GM23338 (cell line): ENCODE data around the gene PRR29. TPM values are rescaled to one million over a fixed set of nuclear protein-coding genes. Genes with fewer than 3 reads are reported as not detected.

Experiments used
- ATAC-seq: fragments of 200-7000 bp; cut with Tn5 transposase; 3 replicates; pipeline ENCODE4 v1.9.1; 2020
- DNase-seq: peaks from one replicate; pipeline ENCODE4 v3.0.0-alpha.2; 2015; ENCODE audit warnings: low spot score
- H2AFZ ChIP-seq: fragments of 200-600 bp; sonication (generic); 2 replicates; pipeline ENCODE4 v1.8.0; 2016; ENCODE audit warnings: antibody characterized with exemption, mild to moderate bottlenecking, moderate library complexity
- H3F3A ChIP-seq: fragments of 200-600 bp; sonication (generic); replicated peaks from 2 replicates; pipeline ENCODE4 v1.8.0; 2017; ENCODE audit warnings: antibody characterized with exemption, mixed run types, low read depth
- H3K27ac ChIP-seq: fragments of 200-600 bp; sonication (generic); 2 replicates; pipeline ENCODE4 v1.6.1; 2016; ENCODE audit warnings: low read depth
- H3K27me3 ChIP-seq: fragments of 200-600 bp; sonication (generic); 2 replicates; pipeline ENCODE4 v1.8.0; 2016; ENCODE audit warnings: mild to moderate bottlenecking, mixed run types, moderate library complexity; ENCODE audit not compliant: insufficient read depth
- H3K36me3 ChIP-seq: fragments of 200-600 bp; sonication (generic); 2 replicates; pipeline ENCODE4 v1.8.0; 2016; ENCODE audit warnings: mild to moderate bottlenecking; ENCODE audit not compliant: insufficient read depth
- H3K4me1 ChIP-seq: fragments of 200-600 bp; sonication (generic); 2 replicates; pipeline ENCODE4 v1.8.0; 2016; ENCODE audit warnings: mild to moderate bottlenecking, moderate library complexity; ENCODE audit not compliant: insufficient read depth
- H3K4me2 ChIP-seq: fragments of 200-600 bp; sonication (generic); 2 replicates; pipeline ENCODE4 v1.7.1; 2017; ENCODE audit warnings: mixed run types
- H3K4me3 ChIP-seq: fragments of 200-600 bp; sonication (generic); 2 replicates; pipeline ENCODE4 v1.6.1; 2016; ENCODE audit warnings: mixed run types
- H3K79me2 ChIP-seq: fragments of 200-600 bp; sonication (generic); replicated peaks from 2 replicates; pipeline ENCODE4 v1.8.0; 2017; ENCODE audit warnings: mild to moderate bottlenecking; ENCODE audit not compliant: insufficient read depth
- H3K9me2 ChIP-seq: fragments of 200-600 bp; sonication (generic); 2 replicates; pipeline ENCODE4 v1.8.0; 2017; ENCODE audit not compliant: insufficient read depth
- H4K20me1 ChIP-seq: fragments of 200-600 bp; sonication (generic); replicated peaks from 2 replicates; pipeline ENCODE4 v1.8.0; 2017; ENCODE audit warnings: mild to moderate bottlenecking; ENCODE audit not compliant: insufficient read depth
- H3K27ac Mint-ChIP-seq: 2 replicates; pipeline ENCODE4 v1.8.0; 2020; ENCODE audit warnings: inconsistent platforms, mild to moderate bottlenecking, moderate library complexity, mixed read lengths
- H3K27me3 Mint-ChIP-seq: 3 replicates; pipeline ENCODE4 v1.8.0; 2022; ENCODE audit warnings: low read depth, mild to moderate bottlenecking, moderate library complexity, mixed read lengths, inconsistent platforms; ENCODE audit not compliant: insufficient read depth, poor library complexity
- H3K36me3 Mint-ChIP-seq: 3 replicates; pipeline ENCODE4 v1.8.0; 2021; ENCODE audit warnings: low read depth, mild to moderate bottlenecking, inconsistent platforms, moderate library complexity, mixed read lengths
- H3K4me1 Mint-ChIP-seq: 3 replicates; pipeline ENCODE4 v1.8.0; 2020; ENCODE audit warnings: mild to moderate bottlenecking, inconsistent platforms, mixed read lengths
- H3K4me3 Mint-ChIP-seq: 3 replicates; pipeline ENCODE4 v1.8.0; 2021; ENCODE audit warnings: moderate library complexity, mild to moderate bottlenecking, inconsistent platforms, mixed read lengths
- H3K9me3 Mint-ChIP-seq: 3 replicates; pipeline ENCODE4 v1.8.0; 2020; ENCODE audit warnings: moderate library complexity, mild to moderate bottlenecking, inconsistent platforms, mixed read lengths
- CTCF ChIP-seq, 2 experiments: fragments of 200-600 bp in 1 of 2; sonication (generic) in 1 of 2; conservative IDR thresholded peaks; 2 replicates each; pipeline versions ENCODE4 v1.5.1 to v1.6.1; 2016 to 2017; ENCODE audit warnings: antibody characterized with exemption in 2 of 2, low read depth in 2 of 2, mild to moderate bottlenecking in 2 of 2, moderate library complexity in 1 of 2
- ETS1 ChIP-seq: IDR thresholded peaks from 2 replicates; pipeline ENCODE4 v1.6.1; 2016; ENCODE audit warnings: antibody characterized with exemption
- EZH2 ChIP-seq: fragments of 200-600 bp; sonication (generic); IDR thresholded peaks from one replicate; pipeline ENCODE4 v1.8.0; 2017; ENCODE audit warnings: antibody characterized with exemption, mild to moderate bottlenecking, low read depth; ENCODE audit not compliant: unreplicated experiment
- EZH2phosphoT487 ChIP-seq: fragments of 200-600 bp; sonication (generic); IDR thresholded peaks from one replicate; pipeline ENCODE4 v1.8.1; 2018; ENCODE audit warnings: antibody characterized with exemption; ENCODE audit not compliant: unreplicated experiment
- JUNB ChIP-seq: IDR thresholded peaks from one replicate; pipeline ENCODE4 v1.6.1; 2016; ENCODE audit warnings: antibody characterized with exemption; ENCODE audit not compliant: unreplicated experiment
- NANOG ChIP-seq: IDR thresholded peaks from 2 replicates; pipeline ENCODE4 v1.6.1; 2016; ENCODE audit warnings: antibody characterized with exemption, borderline replicate concordance
- POLR2AphosphoS5 ChIP-seq: IDR thresholded peaks from 2 replicates; pipeline ENCODE4 v1.6.1; 2016; ENCODE audit warnings: antibody characterized with exemption, low read depth
- STAT1 ChIP-seq: IDR thresholded peaks from one replicate; pipeline ENCODE4 v1.6.1; 2016; ENCODE audit warnings: antibody characterized with exemption; ENCODE audit not compliant: unreplicated experiment
- ZNF331 ChIP-seq: fragments of 250-450 bp; sonication (Bioruptor Pico); IDR thresholded peaks from 2 replicates; pipeline ENCODE4 v1.5.0; 2020; ENCODE audit warnings: low read depth, mild to moderate bottlenecking, moderate library complexity
- ZNF462 ChIP-seq: fragments of 250-450 bp; sonication (Bioruptor Pico); IDR thresholded peaks from 2 replicates; pipeline ENCODE4 v1.5.0; 2020; ENCODE audit warnings: mild to moderate bottlenecking, moderate library complexity
- polyA plus RNA-seq: library from polyadenylated mRNA; unstranded; fragments of >200 nt; fragmentation: Nextera tagmentation; extraction: Ambion mirVana; gene quantifications from 2 replicates; pipeline ENCODE4 v1.2.1, GENCODE V29; 2016
- total RNA-seq: library from RNA; depleted of rRNA; stranded (reverse); fragments of >200 nt; shearing (Covaris generic); gene quantifications from 2 replicates; pipeline ENCODE4 v1.2.3, GENCODE V29; 2014
- TF ChIP-seq, protein P1 (sequence below): IDR thresholded peaks from one replicate; pipeline ENCODE4 v1.6.1; 2018; ENCODE audit warnings: antibody characterized with exemption; ENCODE audit not compliant: unreplicated experiment

The PRR29 gene
- total and polyA plus RNA-seq, 2 experiments from 2014 or later: 0.24 to 1.3 TPM

DNA sequence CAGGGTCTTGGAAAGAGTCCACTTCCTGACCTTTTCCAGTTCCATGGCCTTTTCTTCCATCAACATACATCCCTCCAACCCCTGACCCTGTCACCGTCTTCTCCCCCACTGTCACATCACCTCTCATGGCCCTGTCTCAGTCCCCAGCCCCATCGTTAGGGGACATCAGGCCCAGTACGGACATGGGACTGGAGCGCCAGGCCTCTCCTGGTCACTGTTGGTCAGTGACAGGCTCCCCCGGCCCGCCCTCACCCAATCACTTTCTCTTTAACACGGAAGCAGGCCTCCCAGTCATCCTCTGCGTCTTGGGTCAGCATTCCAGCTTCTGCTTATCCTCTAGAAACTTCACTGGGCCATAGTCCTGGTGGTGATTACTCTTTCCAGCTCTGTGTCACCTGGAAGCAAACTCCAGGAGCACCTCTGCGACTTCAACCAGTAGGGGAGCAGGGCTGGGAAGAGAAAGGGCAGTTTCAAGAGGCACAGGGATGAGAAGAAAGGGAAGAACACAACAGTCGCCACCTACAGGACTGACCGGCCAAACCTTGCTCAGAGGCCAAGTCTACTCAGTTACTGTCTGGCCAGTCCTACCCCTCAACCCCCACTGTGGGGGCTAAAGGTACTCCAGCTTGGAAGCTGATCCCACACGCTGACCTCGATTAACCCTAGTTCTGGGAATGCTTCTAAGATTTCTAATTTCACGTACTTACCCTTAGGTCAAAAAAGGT lies 38.2 kb downstream of the PRR29 start (continued):
- TF ChIP-seq, protein P1, sequence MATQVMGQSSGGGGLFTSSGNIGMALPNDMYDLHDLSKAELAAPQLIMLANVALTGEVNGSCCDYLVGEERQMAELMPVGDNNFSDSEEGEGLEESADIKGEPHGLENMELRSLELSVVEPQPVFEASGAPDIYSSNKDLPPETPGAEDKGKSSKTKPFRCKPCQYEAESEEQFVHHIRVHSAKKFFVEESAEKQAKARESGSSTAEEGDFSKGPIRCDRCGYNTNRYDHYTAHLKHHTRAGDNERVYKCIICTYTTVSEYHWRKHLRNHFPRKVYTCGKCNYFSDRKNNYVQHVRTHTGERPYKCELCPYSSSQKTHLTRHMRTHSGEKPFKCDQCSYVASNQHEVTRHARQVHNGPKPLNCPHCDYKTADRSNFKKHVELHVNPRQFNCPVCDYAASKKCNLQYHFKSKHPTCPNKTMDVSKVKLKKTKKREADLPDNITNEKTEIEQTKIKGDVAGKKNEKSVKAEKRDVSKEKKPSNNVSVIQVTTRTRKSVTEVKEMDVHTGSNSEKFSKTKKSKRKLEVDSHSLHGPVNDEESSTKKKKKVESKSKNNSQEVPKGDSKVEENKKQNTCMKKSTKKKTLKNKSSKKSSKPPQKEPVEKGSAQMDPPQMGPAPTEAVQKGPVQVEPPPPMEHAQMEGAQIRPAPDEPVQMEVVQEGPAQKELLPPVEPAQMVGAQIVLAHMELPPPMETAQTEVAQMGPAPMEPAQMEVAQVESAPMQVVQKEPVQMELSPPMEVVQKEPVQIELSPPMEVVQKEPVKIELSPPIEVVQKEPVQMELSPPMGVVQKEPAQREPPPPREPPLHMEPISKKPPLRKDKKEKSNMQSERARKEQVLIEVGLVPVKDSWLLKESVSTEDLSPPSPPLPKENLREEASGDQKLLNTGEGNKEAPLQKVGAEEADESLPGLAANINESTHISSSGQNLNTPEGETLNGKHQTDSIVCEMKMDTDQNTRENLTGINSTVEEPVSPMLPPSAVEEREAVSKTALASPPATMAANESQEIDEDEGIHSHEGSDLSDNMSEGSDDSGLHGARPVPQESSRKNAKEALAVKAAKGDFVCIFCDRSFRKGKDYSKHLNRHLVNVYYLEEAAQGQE: no peak
- no peak for TF ChIP-seq NANOG
- no peak for TF ChIP-seq EZH2phosphoT487
- no peak for TF ChIP-seq ZNF331 (CRISPR knock-in tag)
- peak; percentile 52 to 71 for TF ChIP-seq CTCF (conservative IDR thresholded peaks at IDR 0.05; ENCODE audit: low read depth in 2 of 2)

- H3K9me3 Mint-ChIP-seq: no peaks in the 10 kb centered on the region; the same call in 2 of the 3 replicates
- H3K27me3 Mint-ChIP-seq: peaks cover 6% of the 10 kb centered on the region
- ATAC-seq (no peak), DNase-seq (no peak)
- Histone ChIP-seq H3K9me2 (no peaks in the 10 kb centered on the region), H3K4me1 (no peaks in the 10 kb centered on the region), H3K79me2 (no peaks in the 10 kb centered on the region), H3K36me3 (no peaks in the 10 kb centered on the region), H3K27ac (no peak overlapping the region), H2AFZ (no peak overlapping the region), H3K27me3 (no peaks in the 10 kb centered on the region), H3F3A (no peaks in the 10 kb centered on the region), H4K20me1 (no peaks in the 10 kb centered on the region; the same call in 1 of the 2 replicates), H3K4me3 (no peak overlapping the region), H3K4me2 (no peak overlapping the region)
- peaks cover 4% of the 10 kb centered on the region; the same call in 2 of the 3 replicates for H3K4me1 Mint-ChIP-seq
- H3K27ac Mint-ChIP-seq: no peak overlapping the region
- H3K36me3 Mint-ChIP-seq: no peaks in the 10 kb centered on the region
- no peak overlapping the region for H3K4me3 Mint-ChIP-seq
- TF ChIP-seq EZH2: no peak
- TF ChIP-seq EZH2phosphoT487: no peak
- no peak for TF ChIP-seq ZNF331 (CRISPR knock-in tag)
- TF ChIP-seq POLR2AphosphoS5: no peak
- no peak for TF ChIP-seq STAT1
- TF ChIP-seq ETS1: no peak
- TF ChIP-seq ZNF462 (CRISPR knock-in tag): no peak
- TF ChIP-seq JUNB: no peak
These were observed 39.0 kb downstream of the PRR29 start for GRCh38 chr17:64037180-64037579.
